Stimulated activated naive CD8-positive, alpha-beta T cell treated with anti-CD3 and anti-CD28 coated beads, Interleukin-15, amount 100 ng/mL, for 72 hours (primary cell): ENCODE measurements around the gene HIPK2.
"Not testable (repeated sequence)": the region's sequence is repeated elsewhere in the genome, so short reads cannot be mapped to it uniquely, and the experiment has no call there.

Source experiments
- ATAC-seq: fragments of 150-1000 bp; cut with Tn5 transposase; 2 replicates; pipeline ENCODE4 v1.10.0; 2021; ENCODE audit warnings: mild to moderate bottlenecking, moderate library complexity
- DNase-seq, 2 donors: peaks; one replicate each; pipeline ENCODE4 v3.0.0; 2021 to 2022
- H3K27ac Mint-ChIP-seq, 2 donors: one replicate each; pipeline ENCODE4 v1.8.0; 2022; ENCODE audit warnings: mild to moderate bottlenecking in 2 of 2, mixed read lengths in 2 of 2, moderate library complexity in 2 of 2
- H3K27me3 Mint-ChIP-seq: one replicate; pipeline ENCODE4 v1.8.0; 2022; ENCODE audit warnings: mixed read lengths
- H3K4me1 Mint-ChIP-seq: one replicate; pipeline ENCODE4 v1.8.0; 2022; ENCODE audit warnings: mild to moderate bottlenecking, mixed read lengths
- H3K4me3 Mint-ChIP-seq, 2 donors: one replicate each; pipeline ENCODE4 v1.8.0; 2022; ENCODE audit warnings: mild to moderate bottlenecking in 2 of 2, mixed read lengths in 2 of 2, moderate library complexity in 1 of 2
- H3K9me3 Mint-ChIP-seq, 2 donors: one replicate each; pipeline ENCODE4 v1.8.0; 2022; ENCODE audit warnings: mixed read lengths in 2 of 2

HIPK2 gene

DNA sequence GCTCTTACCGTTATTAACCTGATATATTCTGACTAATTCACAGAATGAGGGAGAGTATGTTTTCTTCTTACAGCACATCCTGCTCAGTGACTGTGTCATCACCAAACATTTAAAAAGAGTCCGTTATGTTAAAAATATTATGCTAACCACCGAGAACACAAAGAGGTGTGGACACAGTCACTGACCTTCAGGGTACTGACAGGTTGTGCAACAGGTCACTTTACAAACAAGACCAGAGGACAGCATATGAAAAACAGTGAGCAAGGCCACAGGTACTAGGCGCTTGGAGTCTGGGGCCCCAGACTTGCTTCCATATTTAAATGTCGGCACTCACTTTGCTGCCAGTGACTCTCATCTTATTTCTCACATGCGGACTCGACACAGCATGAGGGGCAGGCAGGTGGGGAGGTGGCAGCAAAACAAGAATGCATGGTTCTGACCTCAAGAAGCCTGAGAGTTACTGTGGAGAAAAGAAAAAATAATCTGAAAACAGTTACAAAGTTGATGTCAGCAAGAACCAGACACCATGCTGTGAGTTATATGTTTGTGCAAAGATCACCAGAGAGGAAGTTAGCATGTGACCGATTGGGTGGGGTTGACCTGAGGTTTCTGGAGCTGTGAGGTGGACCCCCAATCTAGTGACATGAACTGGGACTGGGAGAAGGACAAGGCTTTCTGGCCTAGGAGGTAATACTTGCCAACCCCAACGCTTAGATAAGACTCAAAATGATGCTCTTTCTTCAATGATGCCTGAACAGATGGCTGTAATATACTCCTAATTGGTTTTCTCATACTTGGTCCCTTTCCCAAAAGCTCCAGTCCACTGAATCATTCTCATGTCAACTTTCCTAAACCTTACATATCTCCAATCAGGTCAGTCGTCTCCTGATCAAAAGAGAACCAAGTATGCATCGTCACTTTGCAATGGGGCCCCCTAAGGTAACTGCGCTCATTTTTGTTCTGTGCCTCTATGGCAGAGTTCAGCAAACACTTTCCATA, 102.4 kb downstream of the HIPK2 start:
- no peak for ATAC-seq
- no peak overlapping the region for H3K27ac Mint-ChIP-seq

DNA sequence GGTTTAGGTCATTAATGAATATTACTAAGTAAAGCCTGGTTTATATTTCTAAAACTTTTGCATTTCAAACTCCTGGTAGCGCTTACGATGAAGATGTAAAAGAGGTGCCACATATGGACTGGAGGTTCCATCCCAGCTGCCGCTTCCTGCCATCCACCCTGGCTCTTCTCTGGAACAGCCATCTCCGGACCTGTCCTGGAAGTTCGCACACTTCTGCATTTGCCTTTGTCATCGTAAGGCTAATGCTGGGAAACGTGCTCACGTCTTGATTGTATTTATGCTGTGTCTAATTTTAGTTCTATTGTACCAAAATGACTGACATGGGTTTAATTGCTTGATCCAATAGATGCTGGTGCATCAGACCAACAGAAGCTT, 103.1 kb downstream of the HIPK2 start:
- Mint-ChIP-seq H3K4me1 (peaks cover 38% of the 10 kb centered on the region), H3K4me3 (no peak overlapping the region), H3K27me3 (no peaks in the 10 kb centered on the region), H3K27ac (no peak overlapping the region), H3K9me3 (no peaks in the 10 kb centered on the region)
- DNase-seq, result no peak
- no peak for ATAC-seq

More for the DNA sequence above, 102.4 kb downstream of the HIPK2 start:
- Mint-ChIP-seq H3K27me3 (no peaks in the 10 kb centered on the region), H3K4me1 (peaks cover 39% of the 10 kb centered on the region), H3K4me3 (no peak overlapping the region), H3K9me3 (no peaks in the 10 kb centered on the region)
- DNase-seq, result no peak

DNA sequence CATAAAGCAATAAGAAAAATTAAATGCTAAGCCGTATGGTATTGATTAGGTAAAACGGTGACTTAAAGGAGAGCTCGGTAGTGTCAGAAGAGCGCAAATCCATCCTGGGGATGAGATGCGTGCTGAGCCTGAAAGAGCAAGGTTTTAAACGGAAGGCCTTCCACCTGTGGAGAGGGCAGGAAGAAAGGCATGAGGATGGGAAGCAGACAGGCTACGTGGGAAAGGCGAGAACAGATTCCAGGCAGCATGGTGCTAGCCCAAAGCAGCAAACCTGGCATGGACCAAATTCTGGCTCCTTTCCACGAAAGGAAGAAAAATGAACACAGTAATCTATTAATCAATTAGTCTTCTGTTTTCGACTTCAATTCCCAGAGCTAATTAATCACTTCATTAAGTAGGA, 103.5 kb downstream of the HIPK2 start:
- H3K4me3 Mint-ChIP-seq, result no peak overlapping the region
- H3K9me3 Mint-ChIP-seq, result no peaks in the 10 kb centered on the region
- peaks cover 42% of the 10 kb centered on the region for H3K4me1 Mint-ChIP-seq
- H3K27ac Mint-ChIP-seq, result no peak overlapping the region
- ATAC-seq (no peak), DNase-seq (no peak)
- H3K27me3 Mint-ChIP-seq, result no peaks in the 10 kb centered on the region

DNA sequence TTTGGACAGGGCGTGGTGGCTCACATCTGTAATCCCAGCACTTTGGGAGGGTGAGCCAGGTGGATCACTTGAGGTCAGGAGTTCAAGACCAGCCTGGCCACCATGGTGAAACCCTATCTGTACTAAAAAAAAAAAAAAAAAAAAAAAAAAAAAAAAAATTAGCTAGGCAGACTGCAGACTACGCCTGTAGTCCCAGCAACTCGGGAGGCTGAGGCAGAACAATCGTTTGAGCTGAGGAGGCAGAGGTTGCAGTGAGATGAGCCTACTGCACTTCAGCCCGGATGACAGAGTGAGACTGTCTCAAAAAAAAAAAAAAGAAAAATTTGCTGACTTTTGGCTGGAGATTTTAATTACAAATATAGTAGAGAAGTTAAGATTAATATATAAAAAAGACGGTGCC, 104.0 kb downstream of the HIPK2 start:
- no peak for DNase-seq
- Mint-ChIP-seq H3K9me3 (no peaks in the 10 kb centered on the region), H3K4me1 (peaks cover 48% of the 10 kb centered on the region), H3K4me3 (no peak overlapping the region), H3K27ac (no peak overlapping the region), H3K27me3 (no peaks in the 10 kb centered on the region)
- ATAC-seq, result no peak

DNA sequence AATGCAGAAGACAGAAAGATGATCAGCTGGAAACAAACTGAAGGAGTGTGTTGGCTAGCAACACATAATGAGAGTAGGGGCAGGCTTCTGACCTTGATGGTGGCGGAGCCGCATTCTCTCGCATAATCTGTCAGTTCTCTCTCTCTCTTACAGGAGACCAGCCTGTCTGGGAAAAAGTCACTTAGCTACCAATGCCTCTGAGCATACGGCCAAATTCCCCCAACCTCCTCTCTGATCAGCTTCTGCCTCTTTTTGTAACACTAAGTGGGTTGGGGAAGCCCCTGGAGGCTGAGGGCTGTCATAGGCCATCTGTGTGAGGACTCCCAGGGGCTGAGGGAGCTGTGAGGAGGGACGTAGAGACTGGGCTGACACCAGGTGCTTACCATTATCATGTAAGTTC, 104.6 kb downstream of the HIPK2 start:
- Mint-ChIP-seq H3K27me3 (no peaks in the 10 kb centered on the region), H3K9me3 (no peaks in the 10 kb centered on the region), H3K4me3 (peak overlapping the region; percentile 46 to 55), H3K4me1 (peaks cover 50% of the 10 kb centered on the region), H3K27ac (peak overlapping the region; percentile 71 to 92)
- DNase-seq (peak; percentile 21 to 72), ATAC-seq (peak; percentile 97)

DNA sequence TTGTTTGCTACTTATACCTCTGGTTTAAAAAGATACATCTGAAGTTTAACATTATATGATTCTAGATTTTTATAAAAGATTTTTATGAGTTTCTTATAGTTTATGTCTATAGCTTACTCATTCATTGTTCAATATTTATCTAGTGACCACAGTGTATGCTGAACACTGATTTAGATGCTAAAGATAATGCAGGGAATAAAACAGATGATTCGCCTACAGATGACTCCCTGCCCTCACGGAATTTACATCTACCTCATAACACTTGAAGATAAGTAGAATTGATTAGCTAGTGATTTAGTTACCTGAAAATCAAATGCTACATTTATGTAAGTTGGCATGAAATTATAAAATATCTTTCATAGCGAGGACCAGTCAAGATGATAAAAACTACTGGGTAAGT, 105.8 kb downstream of the HIPK2 start:
- DNase-seq (no peak), ATAC-seq (no peak)
- H3K27me3 Mint-ChIP-seq, result no peaks in the 10 kb centered on the region
- no peak overlapping the region for H3K4me3 Mint-ChIP-seq
- peaks cover 50% of the 10 kb centered on the region for H3K4me1 Mint-ChIP-seq
- H3K9me3 Mint-ChIP-seq, result no peaks in the 10 kb centered on the region
- no peak overlapping the region for H3K27ac Mint-ChIP-seq

DNA sequence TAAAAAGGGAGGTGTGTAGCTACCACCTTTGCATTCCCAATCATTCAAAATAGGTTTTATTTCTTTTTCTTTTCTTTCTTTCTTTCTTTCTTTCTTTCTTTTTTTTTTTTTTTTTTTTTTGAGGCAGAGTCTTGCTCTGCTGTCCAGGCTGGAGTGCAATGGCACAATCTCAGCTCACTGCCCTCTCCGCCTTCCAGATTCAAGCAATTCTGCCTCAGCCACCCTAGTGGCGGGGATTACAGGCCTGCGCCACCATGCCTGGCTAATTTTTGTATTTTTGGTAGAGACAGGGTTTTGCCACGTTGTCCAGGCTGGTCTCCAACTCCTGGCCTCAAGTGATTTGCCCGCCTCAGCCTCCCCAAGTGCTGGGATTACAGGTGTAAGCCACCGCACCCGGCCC, 107.1 kb downstream of the HIPK2 start:
- not testable (repeated sequence) for H3K4me3 Mint-ChIP-seq, DNase-seq, H3K9me3 Mint-ChIP-seq, ATAC-seq, H3K27me3 Mint-ChIP-seq, H3K27ac Mint-ChIP-seq
- H3K4me1 Mint-ChIP-seq, result peaks cover 48% of the 10 kb centered on the region

DNA sequence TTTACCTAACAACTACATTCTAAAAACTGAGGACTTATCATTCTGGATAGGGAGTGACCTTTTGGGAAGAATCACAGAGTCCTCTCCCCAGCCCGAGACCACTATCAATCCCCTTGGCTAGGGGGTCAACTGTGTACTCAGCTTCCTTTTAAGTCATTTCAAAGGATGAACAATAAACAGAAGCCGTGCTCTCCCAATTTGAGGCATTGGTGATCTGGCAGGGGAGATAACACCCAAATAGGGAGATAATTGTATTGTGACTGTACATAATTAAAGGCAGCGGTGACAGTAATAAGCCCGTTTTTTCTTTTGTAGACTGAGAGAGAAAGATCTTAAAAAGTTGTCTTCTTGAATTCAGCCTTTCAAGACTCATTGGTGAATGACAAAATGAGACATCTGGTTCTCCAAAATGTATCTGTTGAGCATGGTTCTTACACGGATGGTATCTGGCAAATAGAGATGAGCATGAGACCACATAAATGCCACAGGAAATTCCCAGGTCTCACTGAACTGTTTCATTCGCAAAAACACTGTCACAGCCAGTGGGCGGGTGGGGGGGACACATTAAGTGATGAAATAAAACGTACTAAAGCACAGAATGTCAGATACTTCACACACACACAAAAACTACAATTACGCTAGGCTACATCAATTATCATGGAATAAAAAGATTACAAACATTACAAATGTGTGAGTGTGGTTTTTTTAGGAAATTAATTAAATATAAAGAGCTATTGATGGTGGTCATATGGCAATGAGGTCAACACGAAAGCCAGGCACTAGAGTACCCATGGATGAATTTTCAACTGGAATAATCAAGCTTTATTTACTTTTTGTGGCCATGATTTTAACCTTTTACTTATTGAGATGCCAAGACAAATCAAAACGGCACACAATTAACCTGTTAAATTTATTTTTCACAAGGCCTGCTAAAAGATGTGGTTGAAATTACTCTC, 108.4 kb downstream of the HIPK2 start:
- no peak for ATAC-seq
- H3K4me3 Mint-ChIP-seq, result peak overlapping the region; percentile 38 to 59

DNA sequence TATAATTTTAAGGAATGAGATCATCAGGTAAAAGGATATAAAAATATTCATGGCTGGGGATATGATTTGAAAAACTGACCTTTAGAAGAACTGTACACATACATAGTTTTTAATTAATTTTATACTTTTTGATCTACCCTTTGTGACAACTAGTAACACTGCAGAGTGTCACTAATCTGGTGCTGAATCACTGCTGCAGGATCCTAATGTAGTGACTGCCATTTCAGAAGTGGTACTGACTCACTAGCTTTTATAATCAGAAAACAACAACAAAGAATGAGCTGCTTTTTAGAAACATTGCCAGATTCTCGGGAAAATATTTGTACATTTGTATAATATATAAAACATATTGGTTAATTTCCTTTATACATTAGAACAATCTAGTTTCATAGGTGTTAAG, 110.4 kb downstream of the HIPK2 start:
- ATAC-seq (no peak), DNase-seq (no peak)
- no peak overlapping the region for H3K4me3 Mint-ChIP-seq
- no peak overlapping the region for H3K27ac Mint-ChIP-seq
- H3K27me3 Mint-ChIP-seq, result no peaks in the 10 kb centered on the region
- no peaks in the 10 kb centered on the region for H3K9me3 Mint-ChIP-seq
- peaks cover 35% of the 10 kb centered on the region for H3K4me1 Mint-ChIP-seq

More for the DNA sequence above, 108.4 kb downstream of the HIPK2 start:
- Mint-ChIP-seq H3K27me3 (no peaks in the 10 kb centered on the region), H3K9me3 (no peaks in the 10 kb centered on the region), H3K4me1 (peaks cover 42% of the 10 kb centered on the region), H3K27ac (peak overlapping the region; percentile 61 to 89)
- no peak for DNase-seq

DNA sequence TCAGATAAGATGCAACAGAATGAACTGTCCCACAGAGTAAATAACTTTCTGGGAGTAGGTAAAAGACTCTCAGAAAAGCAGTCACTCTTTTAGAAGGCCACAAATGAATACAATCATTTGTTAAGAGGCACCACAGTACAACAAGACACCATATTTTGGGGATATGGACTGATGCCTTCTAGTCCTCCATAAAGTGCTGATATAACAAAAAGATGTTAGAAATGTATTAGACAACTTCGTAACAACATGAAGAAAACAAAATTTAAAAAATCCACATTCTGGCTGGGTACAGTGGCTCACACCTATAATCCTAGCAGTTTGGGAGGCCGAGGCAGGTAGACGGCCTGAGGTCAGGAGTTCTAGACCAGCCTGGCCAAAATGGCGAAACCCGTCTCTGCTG, 111.3 kb downstream of the HIPK2 start:
- peak overlapping the region in 1 of 2 donors; percentile 13 for H3K27ac Mint-ChIP-seq
- H3K4me3 Mint-ChIP-seq, result no peak overlapping the region
- no peaks in the 10 kb centered on the region for H3K9me3 Mint-ChIP-seq
- ATAC-seq (no peak), DNase-seq (no peak)
- H3K4me1 Mint-ChIP-seq, result peaks cover 34% of the 10 kb centered on the region
- H3K27me3 Mint-ChIP-seq, result no peaks in the 10 kb centered on the region

DNA sequence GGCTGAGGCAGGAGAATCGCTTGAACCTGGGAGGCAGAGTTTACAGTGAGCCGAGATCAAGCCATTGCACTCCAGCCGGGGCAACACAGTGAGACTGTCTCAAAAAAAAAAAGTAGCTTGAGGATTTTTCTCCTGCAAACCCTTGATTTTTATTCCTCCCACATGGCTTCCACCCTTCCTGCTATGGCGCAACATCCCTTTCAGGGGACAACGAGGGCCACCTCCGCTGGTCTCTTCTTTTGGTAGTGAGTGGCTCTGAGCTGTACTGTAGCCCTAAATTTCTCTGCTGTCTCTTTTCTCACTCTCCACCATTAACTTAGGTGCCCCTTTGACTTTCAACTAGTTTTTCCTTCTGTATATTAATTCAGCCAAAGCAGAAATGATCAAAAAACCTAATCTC, 113.4 kb downstream of the HIPK2 start:
- Mint-ChIP-seq H3K4me1 (peaks cover 24% of the 10 kb centered on the region), H3K9me3 (no peaks in the 10 kb centered on the region), H3K4me3 (no peak overlapping the region), H3K27ac (no peak overlapping the region), H3K27me3 (no peaks in the 10 kb centered on the region)
- ATAC-seq (no peak), DNase-seq (no peak)

DNA sequence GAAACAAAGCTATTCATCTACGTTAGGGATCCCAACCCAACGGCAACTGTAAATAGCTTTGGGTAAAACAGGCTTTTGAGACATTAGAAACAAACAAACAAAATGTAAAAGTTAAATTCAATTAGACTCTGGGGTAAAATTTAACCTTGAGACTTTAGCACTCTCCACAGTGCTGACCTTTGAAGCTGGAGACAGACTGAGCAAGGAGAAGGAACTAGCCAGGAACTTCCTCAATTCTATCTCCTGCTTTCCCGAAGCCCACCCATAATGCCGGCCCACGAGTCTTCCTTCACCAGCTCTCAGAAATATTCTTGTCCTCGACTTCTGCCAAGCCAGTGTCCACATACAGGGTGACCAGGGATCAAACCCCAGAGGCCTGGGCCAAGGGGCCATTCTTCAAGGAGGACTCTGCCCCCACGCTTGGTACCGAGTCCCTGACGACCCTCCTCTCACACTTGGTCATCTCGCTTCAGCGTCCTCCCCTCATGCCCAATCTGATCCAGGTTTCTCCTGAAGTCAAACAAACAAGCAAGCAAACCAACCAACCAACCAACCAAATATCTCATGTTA, 114.1 kb downstream of the HIPK2 start:
- H3K9me3 Mint-ChIP-seq, result no peaks in the 10 kb centered on the region
- H3K27ac Mint-ChIP-seq, result peak overlapping the region in 1 of 2 donors; percentile 20
- DNase-seq (no peak), ATAC-seq (no peak)
- peaks cover 24% of the 10 kb centered on the region for H3K4me1 Mint-ChIP-seq
- H3K27me3 Mint-ChIP-seq, result no peaks in the 10 kb centered on the region
- H3K4me3 Mint-ChIP-seq, result no peak overlapping the region

DNA sequence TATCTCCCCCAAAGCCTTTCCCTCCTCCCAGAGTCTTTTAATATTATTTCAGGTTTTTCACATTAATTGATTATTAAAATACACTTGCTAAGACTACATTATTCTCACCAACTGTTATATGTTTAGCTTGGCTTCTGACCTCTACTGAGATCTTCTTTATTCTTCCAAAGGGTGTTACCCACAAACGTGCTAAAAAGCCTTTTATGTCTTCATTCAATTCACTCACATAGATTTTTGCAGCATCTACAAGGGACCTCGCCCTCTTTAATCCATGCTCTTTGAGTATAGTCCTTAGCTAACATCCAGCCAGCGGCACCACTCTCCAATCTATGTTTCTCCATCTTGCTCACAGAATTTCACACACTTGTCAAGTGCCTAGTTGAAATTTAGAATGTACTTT, 115.9 kb downstream of the HIPK2 start:
- Mint-ChIP-seq H3K27ac (no peak overlapping the region), H3K4me1 (peaks cover 29% of the 10 kb centered on the region), H3K9me3 (no peaks in the 10 kb centered on the region), H3K27me3 (no peaks in the 10 kb centered on the region), H3K4me3 (no peak overlapping the region)
- no peak for ATAC-seq
- DNase-seq, result no peak

DNA sequence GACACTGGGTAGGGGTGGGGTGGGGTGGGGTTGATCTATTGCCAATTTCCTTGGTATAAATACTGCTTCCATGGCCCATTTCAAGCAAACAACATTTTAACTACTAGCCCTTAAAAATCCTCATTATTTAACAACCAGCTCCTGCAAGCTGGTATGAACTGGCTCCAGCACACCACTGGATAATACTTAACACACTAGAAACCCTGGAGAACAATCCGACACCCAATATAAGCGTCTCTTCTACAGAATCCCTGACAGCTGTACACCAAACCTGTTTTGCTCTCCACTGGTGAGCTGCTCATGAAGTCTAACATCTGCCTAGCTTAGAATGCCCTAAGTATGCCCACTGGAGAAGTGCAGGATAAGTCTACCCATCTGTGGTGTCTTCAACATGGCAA, 116.8 kb downstream of the HIPK2 start:
- DNase-seq (no peak), ATAC-seq (no peak)
- Mint-ChIP-seq H3K9me3 (no peaks in the 10 kb centered on the region), H3K27me3 (no peaks in the 10 kb centered on the region), H3K27ac (no peak overlapping the region), H3K4me3 (no peak overlapping the region), H3K4me1 (peaks cover 27% of the 10 kb centered on the region)

DNA sequence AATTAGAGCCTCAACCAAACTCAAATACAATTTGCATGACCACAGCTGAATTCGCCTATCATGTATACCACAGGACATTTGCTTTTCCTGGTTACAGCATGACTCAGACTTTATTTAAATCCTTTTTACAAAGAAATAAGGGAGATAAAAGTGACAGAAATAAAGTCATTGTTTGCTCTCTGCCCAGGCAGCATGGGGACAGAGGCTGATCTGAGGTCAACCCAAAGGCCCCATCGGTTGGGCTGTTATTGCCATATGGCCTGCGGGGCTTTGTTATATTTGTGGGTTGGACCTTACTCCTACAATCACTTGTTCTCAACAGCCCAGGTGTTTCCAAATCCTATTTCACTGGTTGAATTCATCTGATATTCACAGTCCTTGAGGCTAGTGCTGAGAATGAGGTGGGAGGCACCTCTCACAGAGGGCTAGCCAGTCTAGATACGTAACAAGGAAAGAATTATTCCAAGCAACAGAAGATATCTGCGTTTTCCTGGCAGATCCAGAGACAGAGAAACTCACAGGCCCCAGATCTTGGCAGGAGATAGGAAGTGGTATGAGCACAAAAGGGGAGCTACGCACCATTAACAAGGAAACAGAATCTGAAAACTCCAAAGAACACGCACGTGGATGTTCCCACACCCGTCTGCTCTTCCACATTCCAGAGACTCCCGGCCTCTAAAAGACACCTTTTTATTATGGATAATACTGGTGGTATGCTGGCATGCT, 117.3 kb downstream of the HIPK2 start:
- ATAC-seq, result no peak

More for the DNA sequence above, 117.3 kb downstream of the HIPK2 start:
- Mint-ChIP-seq H3K27ac (no peak overlapping the region), H3K27me3 (no peaks in the 10 kb centered on the region), H3K4me1 (peaks cover 21% of the 10 kb centered on the region), H3K9me3 (no peaks in the 10 kb centered on the region), H3K4me3 (no peak overlapping the region)
- DNase-seq, result no peak
